ENCODE data around the gene DACH2. TPM values are rescaled to one million over a fixed set of nuclear protein-coding genes. Genes with fewer than 3 reads are reported as not detected.

The DACH2 gene
- total and polyA plus RNA-seq, 2 of the 4 experiments (the other 2 are of a cell fraction): 2.8 to 3.8 TPM

GRCh38 chrX:86507331-86507730 lies 359.1 kb downstream of the DACH2 start:
- intact Hi-C loops (cut with micrococcal nuclease) (no loop called here), dilution Hi-C loops (cut with HindIII; ENCODE audit: low sequenced_read_pairs, unreplicated experiment) (no loop called here), in situ Hi-C loops (cut with MboI; ENCODE audit: low sequenced_read_pairs) (no loop called here)
- H4K5ac ChIP-seq (ENCODE audit: low read depth, low read length): no peak overlapping the region
- H2BK5ac ChIP-seq (ENCODE audit: low read depth, low read length, poor library complexity, severe bottlenecking): no peak overlapping the region
- ChIA-PET CTCF (no interaction called here), POLR2A (ENCODE audit: unreplicated experiment) (no interaction called here)
- BruUV-seq (replicated peaks): no TSS peak
- H3K4me1 ChIP-seq (ENCODE audit: control insufficient read depth, insufficient read depth, low read length): no peaks in the 10 kb centered on the region
- no peak overlapping the region for H3K18ac ChIP-seq (ENCODE audit: low read depth, low read length)
- H4K20me1 ChIP-seq (ENCODE audit: insufficient read depth, low read length): no peaks in the 10 kb centered on the region
- TF ChIP-seq RCOR1 (IDR thresholded peaks at IDR 0.05; ENCODE audit: insufficient replicate concordance, low read length) (no peak), RFX5 (IDR thresholded peaks at IDR 0.05; ENCODE audit: low read depth, low read length) (no peak), MXI1 (IDR thresholded peaks at IDR 0.05; ENCODE audit: borderline replicate concordance, low read depth, low read length) (no peak), ELK1 (IDR thresholded peaks at IDR 0.05; ENCODE audit: borderline replicate concordance, low read depth, low read length) (no peak), USF2 (IDR thresholded peaks at IDR 0.05; ENCODE audit: low read depth, low read length) (no peak), BHLHE40 (IDR thresholded peaks at IDR 0.05; ENCODE audit: low read depth, low read length) (no peak), CHD1 (IDR thresholded peaks at IDR 0.05; ENCODE audit: low read depth, low read length) (no peak), FOS (IDR thresholded peaks at IDR 0.05; ENCODE audit: low read depth, low read length) (no peak)
- no CpG with 5 or more reads among the region's 2 CpGs for WGBS, 2 experiments (ENCODE audit: extremely low coverage in 2 of 2, insufficient read length in 1 of 2)
- no peak overlapping the region for H3K9ac ChIP-seq (ENCODE audit: low read depth, low read length)
- H3K36me3 ChIP-seq (ENCODE audit: control insufficient read depth, insufficient read depth, low read length): no peaks in the 10 kb centered on the region
- no peaks in the 10 kb centered on the region for H3K9me3 ChIP-seq (ENCODE audit: control insufficient read depth, insufficient read depth, low read length)
- H3K4me2 ChIP-seq (ENCODE audit: low read depth, low read length): no peak overlapping the region
- DNase-seq (no peak), ATAC-seq (ENCODE audit: low read depth) (no peak)
- H4K8ac ChIP-seq (ENCODE audit: low read depth in 2 of 2, low read length in 2 of 2): no peak overlapping the region
- no peak overlapping the region for H3K4me3 ChIP-seq (ENCODE audit: insufficient read depth, low read depth, low read length)
- no peak overlapping the region for H3K27ac ChIP-seq (ENCODE audit: insufficient read depth, low read length)
- no peak overlapping the region for H4K91ac ChIP-seq (ENCODE audit: insufficient read depth, low read depth, low read length)
- no peak overlapping the region for H2AK5ac ChIP-seq (ENCODE audit: low read depth, low read length)
- no peak overlapping the region for H2BK120ac ChIP-seq (ENCODE audit: low read depth, low read length)
- H3K27me3 ChIP-seq (ENCODE audit: control insufficient read depth, insufficient read depth, low read length): no peaks in the 10 kb centered on the region
- H2BK20ac ChIP-seq (ENCODE audit: low read depth, low read length): no peak overlapping the region
- no peak overlapping the region for H3K56ac ChIP-seq (ENCODE audit: extremely low read depth, insufficient read depth, low read length)
- no peak overlapping the region for H3K4ac ChIP-seq (ENCODE audit: low read depth, low read length)
- H2BK15ac ChIP-seq (ENCODE audit: low read depth, low read length): no peak overlapping the region
- H2AK9ac ChIP-seq (replicated peaks; ENCODE audit: low read depth, low read length, poor library complexity): no peak overlapping the region
- no peaks in the 10 kb centered on the region for H3K79me1 ChIP-seq (ENCODE audit: low read depth in 1 of 2, low read length in 2 of 2)
- H2AFZ ChIP-seq (replicated peaks; ENCODE audit: low read length, poor library complexity): no peak overlapping the region
- no peak overlapping the region for H3K14ac ChIP-seq (replicated peaks; ENCODE audit: low read depth, low read length)
- no peaks in the 10 kb centered on the region for H3K9me1 ChIP-seq (ENCODE audit: insufficient read depth, low read length)
- no peak overlapping the region for H3K23ac ChIP-seq (ENCODE audit: low read depth, low read length)

Data from IMR-90 (cell line).